Measurements from ENCODE around the gene SYNDIG1L.

Gene SYNDIG1L

DNA sequence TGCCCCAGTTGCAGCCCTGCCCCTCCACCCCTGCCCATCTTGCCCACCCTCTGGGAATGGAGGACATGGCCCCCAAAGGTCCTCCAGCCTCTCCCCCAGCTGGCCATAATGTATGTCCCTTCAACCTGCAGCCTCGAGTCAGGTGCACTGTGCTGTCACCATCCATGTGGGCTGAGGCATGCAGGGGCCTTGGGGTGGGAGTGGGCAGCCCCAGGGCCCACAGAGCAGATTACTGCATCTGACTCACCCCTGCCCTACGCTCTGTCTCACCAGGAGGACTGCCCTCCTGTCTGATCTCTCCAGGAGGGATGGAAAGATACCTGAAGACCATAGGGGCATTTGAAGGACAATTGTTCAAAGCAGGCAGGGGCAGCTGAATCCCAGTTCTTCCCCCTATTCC lies 13.3 kb downstream of the SYNDIG1L start:
- TF ChIP-seq, protein P1, sequence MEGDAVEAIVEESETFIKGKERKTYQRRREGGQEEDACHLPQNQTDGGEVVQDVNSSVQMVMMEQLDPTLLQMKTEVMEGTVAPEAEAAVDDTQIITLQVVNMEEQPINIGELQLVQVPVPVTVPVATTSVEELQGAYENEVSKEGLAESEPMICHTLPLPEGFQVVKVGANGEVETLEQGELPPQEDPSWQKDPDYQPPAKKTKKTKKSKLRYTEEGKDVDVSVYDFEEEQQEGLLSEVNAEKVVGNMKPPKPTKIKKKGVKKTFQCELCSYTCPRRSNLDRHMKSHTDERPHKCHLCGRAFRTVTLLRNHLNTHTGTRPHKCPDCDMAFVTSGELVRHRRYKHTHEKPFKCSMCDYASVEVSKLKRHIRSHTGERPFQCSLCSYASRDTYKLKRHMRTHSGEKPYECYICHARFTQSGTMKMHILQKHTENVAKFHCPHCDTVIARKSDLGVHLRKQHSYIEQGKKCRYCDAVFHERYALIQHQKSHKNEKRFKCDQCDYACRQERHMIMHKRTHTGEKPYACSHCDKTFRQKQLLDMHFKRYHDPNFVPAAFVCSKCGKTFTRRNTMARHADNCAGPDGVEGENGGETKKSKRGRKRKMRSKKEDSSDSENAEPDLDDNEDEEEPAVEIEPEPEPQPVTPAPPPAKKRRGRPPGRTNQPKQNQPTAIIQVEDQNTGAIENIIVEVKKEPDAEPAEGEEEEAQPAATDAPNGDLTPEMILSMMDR (conservative IDR thresholded peaks at IDR 0.05; ENCODE audit: low read length), result no peak
- TF ChIP-seq EZH2phosphoT487 (IDR thresholded peaks at IDR 0.05; ENCODE audit: borderline replicate concordance), result no peak
- no peak overlapping the region for H3K4me3 ChIP-seq (ENCODE audit: low read length, poor library complexity, severe bottlenecking)
- H3K9me2 ChIP-seq (replicated peaks; ENCODE audit: low read depth, low read length), result no peaks in the 10 kb centered on the region
- H3K9ac ChIP-seq (ENCODE audit: low read depth, low read length, poor library complexity, severe bottlenecking), result no peak overlapping the region
- no peaks in the 10 kb centered on the region for H3K9me3 ChIP-seq (ENCODE audit: insufficient read depth, low read depth, low read length)
- no peaks in the 10 kb centered on the region for H4K20me1 ChIP-seq (ENCODE audit: insufficient read depth, low read length, poor library complexity, severe bottlenecking)
- H3K27me3 ChIP-seq (ENCODE audit: insufficient read depth, low read length, poor library complexity, severe bottlenecking), result no peaks in the 10 kb centered on the region
- no peaks in the 10 kb centered on the region for H3K79me2 ChIP-seq (ENCODE audit: insufficient read depth, low read length)
- no peaks in the 10 kb centered on the region for H3F3A ChIP-seq (ENCODE audit: low read depth)
- H3K4me2 ChIP-seq (ENCODE audit: low read depth, low read length, poor library complexity, severe bottlenecking), result no peak overlapping the region
- H2AFZ ChIP-seq (ENCODE audit: low read length), result no peak overlapping the region
- no peaks in the 10 kb centered on the region for H3K36me3 ChIP-seq (ENCODE audit: insufficient read depth, low read length)
- no peaks in the 10 kb centered on the region for H3K4me1 ChIP-seq (ENCODE audit: insufficient read depth, low read length, poor library complexity, severe bottlenecking)

DNA sequence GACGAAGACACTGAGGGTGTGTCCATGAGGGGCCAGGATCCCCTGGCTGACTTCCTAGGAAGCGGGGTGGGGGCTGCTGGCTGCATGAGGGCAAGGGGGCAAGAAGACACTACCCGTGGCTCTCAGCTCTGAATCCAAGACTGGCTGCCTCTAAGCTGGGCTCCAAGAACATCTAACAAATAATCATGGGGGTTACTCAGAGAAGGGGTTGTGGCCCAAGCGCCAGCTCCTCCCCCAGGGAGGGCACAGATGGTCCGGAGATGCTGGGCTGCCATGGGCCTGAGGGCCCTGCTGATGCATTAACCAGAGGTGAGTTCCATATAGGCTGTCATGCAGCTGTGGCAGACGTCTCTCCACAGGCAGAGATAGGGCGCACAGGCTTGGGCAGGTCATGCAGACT lies 14.3 kb downstream of the SYNDIG1L start:
- Histone ChIP-seq H3K4me2 (ENCODE audit: low read depth, low read length, poor library complexity, severe bottlenecking) (no peak overlapping the region), H3K4me1 (ENCODE audit: insufficient read depth, low read length, poor library complexity, severe bottlenecking) (no peaks in the 10 kb centered on the region), H3K79me2 (ENCODE audit: insufficient read depth, low read length) (no peaks in the 10 kb centered on the region), H3K27me3 (ENCODE audit: insufficient read depth, low read length, poor library complexity, severe bottlenecking) (no peaks in the 10 kb centered on the region), H3F3A (ENCODE audit: low read depth) (no peaks in the 10 kb centered on the region), H2AFZ (ENCODE audit: low read length) (no peak overlapping the region), H3K4me3 (ENCODE audit: low read length, poor library complexity, severe bottlenecking) (no peak overlapping the region), H3K9me3 (ENCODE audit: insufficient read depth, low read depth, low read length) (no peaks in the 10 kb centered on the region), H4K20me1 (ENCODE audit: insufficient read depth, low read length, poor library complexity, severe bottlenecking) (no peaks in the 10 kb centered on the region), H3K9me2 (replicated peaks; ENCODE audit: low read depth, low read length) (no peaks in the 10 kb centered on the region), H3K9ac (ENCODE audit: low read depth, low read length, poor library complexity, severe bottlenecking) (no peak overlapping the region), H3K36me3 (ENCODE audit: insufficient read depth, low read length) (no peaks in the 10 kb centered on the region)
- TF ChIP-seq, protein P1 (conservative IDR thresholded peaks at IDR 0.05; ENCODE audit: low read length), result no peak
- TF ChIP-seq EZH2phosphoT487 (IDR thresholded peaks at IDR 0.05; ENCODE audit: borderline replicate concordance), result no peak

DNA sequence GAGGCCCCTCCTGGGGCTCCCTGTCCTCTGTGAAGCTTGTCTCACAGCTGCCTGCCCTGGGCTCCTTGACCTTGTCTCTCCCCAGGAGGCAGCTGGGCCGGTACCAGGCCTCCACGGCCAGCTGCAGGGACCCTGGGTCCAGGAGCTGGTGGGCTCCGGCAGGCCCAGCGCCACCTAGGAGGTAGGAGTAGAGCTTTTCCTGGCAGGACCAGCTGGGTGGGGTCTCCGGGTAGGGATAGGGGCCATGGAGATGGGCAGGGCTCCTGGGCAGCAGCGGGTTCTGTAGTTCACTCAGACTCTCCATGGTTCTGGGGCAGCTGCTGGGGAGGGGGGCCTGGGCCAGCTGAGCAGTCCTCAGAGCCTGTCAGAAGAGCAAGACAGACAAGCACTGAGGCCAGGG lies 16.6 kb downstream of the SYNDIG1L start:
- Histone ChIP-seq H2AFZ (ENCODE audit: low read length) (no peak overlapping the region), H3K27me3 (ENCODE audit: insufficient read depth, low read length, poor library complexity, severe bottlenecking) (no peaks in the 10 kb centered on the region), H4K20me1 (ENCODE audit: insufficient read depth, low read length, poor library complexity, severe bottlenecking) (no peaks in the 10 kb centered on the region), H3K4me2 (ENCODE audit: low read depth, low read length, poor library complexity, severe bottlenecking) (no peak overlapping the region), H3K9me2 (replicated peaks; ENCODE audit: low read depth, low read length) (no peaks in the 10 kb centered on the region), H3K79me2 (ENCODE audit: insufficient read depth, low read length) (no peaks in the 10 kb centered on the region), H3K9me3 (ENCODE audit: insufficient read depth, low read depth, low read length) (no peaks in the 10 kb centered on the region), H3K36me3 (ENCODE audit: insufficient read depth, low read length) (no peaks in the 10 kb centered on the region), H3K4me1 (ENCODE audit: insufficient read depth, low read length, poor library complexity, severe bottlenecking) (no peaks in the 10 kb centered on the region), H3K9ac (ENCODE audit: low read depth, low read length, poor library complexity, severe bottlenecking) (no peak overlapping the region), H3K4me3 (ENCODE audit: low read length, poor library complexity, severe bottlenecking) (no peak overlapping the region), H3F3A (ENCODE audit: low read depth) (no peaks in the 10 kb centered on the region)
- TF ChIP-seq, protein P1 (conservative IDR thresholded peaks at IDR 0.05; ENCODE audit: low read length), result no peak
- no peak for TF ChIP-seq EZH2phosphoT487 (IDR thresholded peaks at IDR 0.05; ENCODE audit: borderline replicate concordance)

All from Loucy (cell line).